NCI-H446 (cell line): ENCODE measurements around the gene HAGHL.

Experiments
- DNase-seq, 2 experiments: peaks; one replicate each; lab custom pipeline; 2025; lab: John Stamatoyannopoulos, UW

The HAGHL gene

GRCh38 chr16:759110-759910 lies 32.4 kb downstream of the HAGHL start:
- DNase-seq: no peak

DNA sequence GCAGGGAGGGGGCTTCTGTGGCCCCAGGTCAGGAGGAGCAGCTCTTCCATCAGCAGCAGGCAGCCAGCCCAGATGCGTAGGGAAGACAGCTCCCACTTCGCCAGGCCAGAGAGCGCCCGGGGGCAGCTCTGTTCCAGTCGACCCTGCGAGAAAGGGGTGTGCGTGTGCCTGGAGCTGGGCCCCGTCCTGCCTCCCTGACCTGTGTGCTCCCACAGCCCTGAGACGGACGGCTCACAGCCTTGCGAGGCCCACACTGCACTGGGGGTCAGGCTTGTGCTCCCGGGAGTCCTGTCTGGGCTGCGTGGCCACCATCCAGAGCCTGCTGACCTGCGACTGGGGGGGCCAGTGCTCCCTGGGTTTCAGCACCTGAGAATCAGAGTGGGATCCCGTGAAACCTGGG lies 33.2 kb downstream of the HAGHL start:
- DNase-seq: no peak

DNA sequence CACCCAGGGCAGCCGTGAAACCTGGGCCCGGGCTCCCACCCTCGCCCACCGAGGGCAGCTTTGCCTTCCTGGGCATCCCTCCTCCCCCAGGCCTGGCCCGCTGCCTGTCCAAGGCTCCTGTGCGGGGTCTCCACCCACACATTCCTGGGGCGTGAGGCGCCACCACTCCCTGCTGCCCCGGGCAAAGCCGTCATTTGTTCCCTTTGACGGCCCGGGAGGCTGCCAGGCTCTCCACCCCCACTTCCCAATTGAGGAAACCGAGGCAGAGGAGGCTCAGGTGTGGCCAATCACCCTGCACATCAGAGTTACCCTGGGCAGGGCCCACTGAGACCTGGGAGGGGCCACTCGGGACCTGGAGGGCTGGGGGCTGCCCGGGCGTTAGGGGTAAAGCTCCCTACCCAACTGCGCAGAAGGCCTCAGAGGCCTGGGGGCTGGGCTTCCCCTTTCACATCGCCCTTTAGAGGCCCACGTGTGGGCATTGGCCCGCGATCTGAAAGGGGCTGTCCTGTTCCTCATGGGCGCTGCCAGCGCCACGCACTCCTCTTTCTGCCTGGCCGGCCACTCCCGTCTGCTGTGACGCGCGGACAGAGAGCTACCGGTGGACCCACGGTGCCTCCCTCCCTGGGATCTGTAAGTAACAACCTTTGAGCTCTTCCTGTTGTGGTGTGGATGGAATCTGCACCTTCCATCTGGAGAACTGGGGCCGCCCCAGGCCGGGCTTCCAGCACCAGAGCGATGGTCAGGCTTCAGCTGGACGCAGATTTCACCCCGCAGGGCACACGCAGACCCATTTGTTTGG lies 33.8 kb downstream of the HAGHL start, which contains the start of gene MSLN:
Gene MSLN, plus strand, starts transcription at position 190 of the 799 bp plus-strand sequence. CDS start 1,947 bp downstream, outside the sequence.
- DNase-seq: no peak

- no peak for DNase-seq
These were observed 35.0 kb downstream of the HAGHL start for GRCh38 chr16:761625-762513.

DNA sequence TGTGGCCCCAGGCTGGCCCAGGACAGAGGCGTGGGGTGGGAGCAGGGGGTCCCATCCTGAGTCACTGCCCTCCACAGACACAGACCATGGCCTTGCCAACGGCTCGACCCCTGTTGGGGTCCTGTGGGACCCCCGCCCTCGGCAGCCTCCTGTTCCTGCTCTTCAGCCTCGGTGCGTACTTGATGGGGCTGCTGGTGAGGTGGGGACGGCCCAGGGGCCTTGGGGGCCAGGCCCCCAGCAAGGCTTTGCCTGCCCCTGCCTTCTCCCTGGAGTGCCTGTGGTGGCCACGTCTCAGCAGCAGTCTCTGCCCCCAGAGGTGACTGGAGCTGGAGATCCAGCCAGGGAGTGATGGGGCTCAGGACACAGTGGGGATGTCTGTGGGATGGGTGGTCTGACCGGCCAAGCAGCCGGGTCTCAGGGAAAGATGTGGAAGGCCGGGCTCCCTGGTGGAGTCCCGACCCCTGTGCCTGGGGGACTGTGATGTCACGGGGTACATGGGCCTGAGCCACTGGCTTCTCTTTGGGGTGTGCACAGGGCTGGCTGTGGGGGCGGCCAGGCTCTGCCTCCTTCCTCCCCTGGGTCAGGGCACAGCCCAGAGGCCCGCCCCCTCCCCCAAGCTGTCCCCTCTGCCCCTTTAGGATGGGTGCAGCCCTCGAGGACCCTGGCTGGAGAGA lies 35.8 kb downstream of the HAGHL start:
- no peak for DNase-seq

GRCh38 chr16:763369-764183 lies 36.7 kb downstream of the HAGHL start:
- no peak for DNase-seq

GRCh38 chr16:764184-764750 lies 37.4 kb downstream of the HAGHL start:
- no peak for DNase-seq

DNA sequence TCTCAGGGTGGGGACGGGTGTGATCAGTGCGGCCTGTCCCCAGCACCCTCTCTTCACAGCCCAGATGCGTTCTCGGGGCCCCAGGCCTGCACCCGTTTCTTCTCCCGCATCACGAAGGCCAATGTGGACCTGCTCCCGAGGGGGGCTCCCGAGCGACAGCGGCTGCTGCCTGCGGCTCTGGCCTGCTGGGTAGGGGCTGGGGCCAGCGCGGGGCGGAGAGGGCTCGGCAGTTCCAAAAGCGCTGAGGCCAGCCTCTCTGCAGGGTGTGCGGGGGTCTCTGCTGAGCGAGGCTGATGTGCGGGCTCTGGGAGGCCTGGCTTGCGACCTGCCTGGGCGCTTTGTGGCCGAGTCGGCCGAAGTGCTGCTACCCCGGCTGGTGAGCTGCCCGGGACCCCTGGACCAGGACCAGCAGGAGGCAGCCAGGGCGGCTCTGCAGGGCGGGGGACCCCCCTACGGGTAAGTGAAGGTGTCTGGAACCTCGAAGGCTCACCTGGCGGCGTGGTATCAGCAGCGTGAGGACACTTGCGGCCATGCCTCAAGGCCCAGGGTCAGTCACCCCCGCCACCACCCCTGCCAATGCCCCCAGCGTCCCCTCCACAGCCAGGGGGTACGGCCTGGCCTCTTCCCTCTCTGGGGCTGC lies 38.1 kb downstream of the HAGHL start:
- DNase-seq: no peak

DNA sequence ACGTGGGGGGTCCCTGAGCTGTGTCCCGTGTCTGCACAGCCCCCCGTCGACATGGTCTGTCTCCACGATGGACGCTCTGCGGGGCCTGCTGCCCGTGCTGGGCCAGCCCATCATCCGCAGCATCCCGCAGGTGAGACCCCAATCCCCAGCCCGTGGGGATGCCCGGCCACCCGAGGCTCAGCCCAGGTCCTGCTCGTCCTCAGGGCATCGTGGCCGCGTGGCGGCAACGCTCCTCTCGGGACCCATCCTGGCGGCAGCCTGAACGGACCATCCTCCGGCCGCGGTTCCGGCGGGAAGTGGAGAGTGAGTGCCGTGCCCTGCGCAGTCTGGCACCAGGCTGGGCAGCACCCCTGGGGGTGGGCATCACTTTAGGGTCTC lies 38.6 kb downstream of the HAGHL start:
- DNase-seq: no peak

- DNase-seq: no peak
These were observed 39.3 kb downstream of the HAGHL start for GRCh38 chr16:766008-766819.

DNA sequence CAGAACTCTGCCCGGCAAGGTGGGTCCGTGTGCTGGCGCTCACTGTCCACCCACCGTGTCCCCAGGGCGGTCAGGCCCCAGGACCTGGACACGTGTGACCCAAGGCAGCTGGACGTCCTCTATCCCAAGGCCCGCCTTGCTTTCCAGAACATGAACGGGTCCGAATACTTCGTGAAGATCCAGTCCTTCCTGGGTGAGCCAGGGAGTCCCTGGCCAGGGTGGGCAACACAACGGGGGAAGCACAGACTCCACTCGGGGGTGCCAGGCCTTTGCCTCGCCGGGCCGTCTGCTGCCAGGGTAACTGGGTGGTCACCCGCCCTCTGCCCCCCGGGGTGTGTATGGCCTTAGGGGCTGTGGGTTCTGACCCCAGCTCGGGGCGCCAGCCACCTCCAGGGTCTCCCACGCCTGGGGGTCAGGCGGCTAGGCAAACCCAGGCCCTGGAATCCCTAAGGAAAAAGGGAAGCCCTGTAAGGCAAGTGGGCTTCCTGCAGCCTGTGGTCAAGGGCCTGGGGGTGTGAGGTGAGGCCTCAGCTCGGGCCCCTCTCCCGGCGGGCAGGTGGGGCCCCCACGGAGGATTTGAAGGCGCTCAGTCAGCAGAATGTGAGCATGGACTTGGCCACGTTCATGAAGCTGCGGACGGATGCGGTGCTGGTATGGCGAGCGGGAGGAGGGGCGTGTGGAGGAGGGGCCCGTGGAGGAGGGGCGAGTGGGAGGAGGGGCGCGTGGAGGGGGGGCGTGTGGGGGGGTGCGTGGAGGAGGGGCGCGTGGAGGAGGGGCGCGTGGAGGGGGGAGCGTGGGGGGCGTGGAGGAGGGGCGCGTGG lies 40.1 kb downstream of the HAGHL start:
- DNase-seq: no peak

GRCh38 chr16:767743-768235 lies 40.9 kb downstream of the HAGHL start:
- no peak for DNase-seq

GRCh38 chr16:768428-768827 lies 41.5 kb downstream of the HAGHL start:
- DNase-seq: no peak

- DNase-seq: no peak
These were observed 42.4 kb downstream of the HAGHL start for GRCh38 chr16:769184-769784.

DNA sequence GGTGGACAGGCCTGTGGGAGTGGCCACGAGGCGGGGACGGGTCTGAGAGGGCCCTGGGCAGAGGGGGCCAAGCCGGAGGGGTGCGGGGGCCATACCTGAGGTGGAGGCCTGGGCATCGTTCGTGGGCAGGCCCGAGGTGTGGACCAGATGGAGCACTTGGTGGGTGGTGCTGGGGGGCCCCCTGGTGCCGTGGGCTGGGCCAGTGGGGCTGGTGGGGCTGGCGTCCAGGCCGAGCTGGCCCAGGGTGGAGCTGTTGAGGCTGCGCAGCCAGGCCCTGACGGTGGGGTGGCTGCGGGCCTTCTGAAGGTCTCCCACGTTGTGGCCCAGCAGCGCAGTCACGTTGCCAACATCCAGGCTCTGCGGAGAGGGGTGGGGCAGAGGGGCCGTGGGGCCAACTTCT lies 43.0 kb downstream of the HAGHL start:
- DNase-seq: no peak

DNA sequence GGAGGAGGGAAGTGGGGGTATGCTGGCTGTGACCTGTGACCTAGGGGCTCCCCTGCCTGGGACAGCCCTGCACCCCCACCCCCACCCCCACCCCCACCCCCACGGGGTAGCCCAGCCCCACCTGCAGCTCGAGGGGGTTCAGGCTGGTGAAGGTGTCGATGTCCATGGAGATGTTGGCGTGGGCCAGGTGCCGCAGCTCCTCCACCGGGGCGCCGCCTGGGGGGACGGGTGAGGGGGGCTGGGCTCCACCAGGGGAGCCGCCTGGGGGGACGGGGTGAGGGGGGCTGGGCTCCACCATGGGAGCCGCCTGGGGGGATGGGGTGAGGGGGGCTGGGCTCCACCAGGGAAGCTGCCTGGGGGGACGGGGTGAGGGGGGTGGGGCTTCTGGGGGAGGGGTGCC lies 43.5 kb downstream of the HAGHL start:
- no peak for DNase-seq

DNA sequence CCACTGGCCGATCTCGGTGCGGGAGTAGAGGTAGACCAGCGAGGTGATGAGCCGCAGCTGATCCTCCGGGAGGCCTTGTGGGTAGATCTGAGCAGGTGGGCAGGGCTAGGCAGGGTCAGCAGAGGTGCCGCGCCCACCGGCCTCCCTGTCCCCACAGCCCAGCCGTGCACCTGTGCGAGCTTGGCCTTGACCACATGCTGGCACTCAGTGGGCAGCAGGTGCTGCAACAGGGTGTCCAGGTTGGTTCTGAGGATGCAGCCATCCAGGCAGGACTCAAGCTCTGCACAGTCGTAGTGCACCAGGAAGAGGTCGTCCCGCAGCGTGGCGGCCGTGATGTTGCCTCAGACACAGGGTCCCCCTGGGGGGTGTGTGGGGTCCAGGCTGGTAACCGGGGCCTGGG lies 46.1 kb downstream of the HAGHL start:
- no peak for DNase-seq
